Measurements from ENCODE around the gene CEP85.
A peak's percentile ranks its signal among the peaks of the same experiment; 100 is the strongest.

CEP85 gene

GRCh38 chr1:26278724-26279455 lies 44.9 kb downstream of the CEP85 start:
- DNase-seq, result no peak

GRCh38 chr1:26279456-26280332 lies 45.7 kb downstream of the CEP85 start, which contains the start of gene SH3BGRL3:
Gene SH3BGRL3 (plus strand): TSS chr1:26280086. CDS start chr1:26280156, 70 bp downstream.
- DNase-seq, result peak; percentile 47

GRCh38 chr1:26280333-26281042 lies 46.5 kb downstream of the CEP85 start:
- no peak for DNase-seq

GRCh38 chr1:26281091-26281958 lies 47.3 kb downstream of the CEP85 start:
- DNase-seq, result no peak

GRCh38 chr1:26281971-26282370 lies 48.0 kb downstream of the CEP85 start:
- no peak for DNase-seq

GRCh38 chr1:26282401-26282918 lies 48.5 kb downstream of the CEP85 start:
- no peak for DNase-seq

GRCh38 chr1:26283279-26283853 lies 49.4 kb downstream of the CEP85 start:
- no peak for DNase-seq

GRCh38 chr1:26283871-26284596 lies 50.0 kb downstream of the CEP85 start:
- no peak for DNase-seq

- peak; percentile 48 for DNase-seq
Observed at GRCh38 chr1:26284597-26285347, 50.8 kb downstream of the CEP85 start.

GRCh38 chr1:26285366-26286063 lies 51.5 kb downstream of the CEP85 start:
- DNase-seq, result peak; percentile 18

GRCh38 chr1:26286064-26286416 lies 52.0 kb downstream of the CEP85 start:
- no peak for DNase-seq

- DNase-seq, result no peak
Observed at GRCh38 chr1:26287033-26287711, 53.2 kb downstream of the CEP85 start.

GRCh38 chr1:26287811-26288210 lies 53.8 kb downstream of the CEP85 start:
- no peak for DNase-seq

- DNase-seq, result no peak
Observed at GRCh38 chr1:26288311-26288941, 54.4 kb downstream of the CEP85 start.

- DNase-seq, result no peak
Observed at GRCh38 chr1:26289158-26290059, 55.4 kb downstream of the CEP85 start.

GRCh38 chr1:26290122-26290881 lies 56.3 kb downstream of the CEP85 start:
- no peak for DNase-seq

GRCh38 chr1:26290882-26291261 lies 56.9 kb downstream of the CEP85 start:
- DNase-seq, result no peak
